Breast epithelium (tissue), 4 donors: ENCODE data around the gene BRINP3. TPM values are rescaled to one million over a fixed set of nuclear protein-coding genes. Genes with fewer than 3 reads are reported as not detected.

Experiments
- DNase-seq, 2 donors: peaks; one replicate each; pipeline ENCODE4 v3.0.0-alpha.2; 2019; ENCODE audit warnings: low spot score in 2 of 2
- H3K27ac ChIP-seq, 2 donors: fragments of 200-600 bp; sonication (generic) in 1 of 2; one replicate each; pipeline ENCODE4 v1.5.1; 2016 to 2019; ENCODE audit warnings: mild to moderate bottlenecking in 1 of 2
- H3K27me3 ChIP-seq, 2 donors: fragments of 200-600 bp; sonication (generic) in 1 of 2; one replicate each; pipeline versions ENCODE4 v1.5.1 to v1.6.0; 2017 to 2019; ENCODE audit warnings: control low read depth in 1 of 2, mild to moderate bottlenecking in 1 of 2
- H3K36me3 ChIP-seq: fragments of 200-600 bp; one replicate; pipeline ENCODE4 v1.5.1; 2019
- H3K4me1 ChIP-seq, 2 donors: fragments of 200-600 bp; sonication (generic); one replicate each; pipeline ENCODE4 v1.5.1; 2016 to 2019; ENCODE audit warnings: control low read depth in 1 of 2
- H3K4me3 ChIP-seq, 3 donors: fragments of 200-600 bp; sonication (generic); 1 replicate in 2 of 3; 2 replicates in 1 of 3; pipeline ENCODE4 v1.5.1; 2016 to 2019; ENCODE audit warnings: mild to moderate bottlenecking in 3 of 3, moderate library complexity in 2 of 3
- H3K9me3 ChIP-seq, 2 donors: fragments of 200-600 bp; sonication (generic) in 1 of 2; one replicate each; pipeline ENCODE4 v1.5.1; 2016 to 2019; ENCODE audit warnings: control low read depth in 1 of 2
- POLR2A ChIP-seq: fragments of 450-650 bp; IDR thresholded peaks from one replicate; pipeline ENCODE4 v1.6.1; 2016; ENCODE audit warnings: antibody characterized with exemption, mild to moderate bottlenecking, moderate library complexity
- POLR2AphosphoS5 ChIP-seq, 3 donors: sonication (generic); formaldehyde crosslinking; IDR thresholded peaks; one replicate each; pipeline ENCODE4 v1.6.1; 2017; ENCODE audit warnings: antibody characterized with exemption in 3 of 3
- intact Hi-C: fragments of 100-400 bp; cut with DNase I; formaldehyde crosslinking; loops from one replicate; pipeline ENCODE4 v1.15.1; 2023; ENCODE audit warnings: low total_unique reads
- total RNA-seq, 3 donors: library from RNA; depleted of rRNA; stranded (reverse); fragments of >200 nt; gene quantifications; one replicate each; pipeline ENCODE4 v1.1.0, GENCODE V29; 2016
- TF ChIP-seq, protein P1 (sequence below), 3 donors: fragments of 450-650 bp; IDR thresholded peaks; one replicate each; pipeline ENCODE4 v1.5.1; 2016 to 2017; ENCODE audit warnings: antibody characterized with exemption in 3 of 3, mild to moderate bottlenecking in 3 of 3, moderate library complexity in 3 of 3

Gene BRINP3
- total RNA-seq, 3 donors from 2014 or later = 0.29 to 3.6 TPM; not detected in 1

DNA sequence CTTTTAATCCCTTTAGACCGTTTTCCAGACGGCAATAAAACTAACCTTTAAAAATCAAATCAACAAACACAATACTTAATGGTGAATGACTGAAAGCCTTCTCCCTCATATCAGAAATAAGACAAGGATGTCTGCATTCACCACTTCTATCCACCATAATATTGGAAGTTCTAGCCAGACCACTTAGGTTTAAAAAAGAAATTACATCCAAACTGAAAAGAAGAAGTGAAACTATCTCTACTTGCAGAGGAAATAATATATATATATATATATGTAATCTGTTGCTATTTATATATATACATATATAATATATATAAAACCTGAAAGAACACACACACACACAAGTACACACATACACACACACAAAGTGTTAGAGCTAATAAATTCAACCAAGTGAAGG is 100.4 kb downstream of the BRINP3 start:
- Histone ChIP-seq H3K4me1 (no peaks in the 10 kb centered on the region), H3K27me3 (no peaks in the 10 kb centered on the region), H3K27ac (no peak overlapping the region), H3K9me3 (no peaks in the 10 kb centered on the region), H3K4me3 (no peak overlapping the region), H3K36me3 (no peaks in the 10 kb centered on the region)
- no peak for TF ChIP-seq POLR2A
- no peak for TF ChIP-seq POLR2AphosphoS5 (IDR thresholded peaks at IDR 0.05)
- TF ChIP-seq, protein P1, sequence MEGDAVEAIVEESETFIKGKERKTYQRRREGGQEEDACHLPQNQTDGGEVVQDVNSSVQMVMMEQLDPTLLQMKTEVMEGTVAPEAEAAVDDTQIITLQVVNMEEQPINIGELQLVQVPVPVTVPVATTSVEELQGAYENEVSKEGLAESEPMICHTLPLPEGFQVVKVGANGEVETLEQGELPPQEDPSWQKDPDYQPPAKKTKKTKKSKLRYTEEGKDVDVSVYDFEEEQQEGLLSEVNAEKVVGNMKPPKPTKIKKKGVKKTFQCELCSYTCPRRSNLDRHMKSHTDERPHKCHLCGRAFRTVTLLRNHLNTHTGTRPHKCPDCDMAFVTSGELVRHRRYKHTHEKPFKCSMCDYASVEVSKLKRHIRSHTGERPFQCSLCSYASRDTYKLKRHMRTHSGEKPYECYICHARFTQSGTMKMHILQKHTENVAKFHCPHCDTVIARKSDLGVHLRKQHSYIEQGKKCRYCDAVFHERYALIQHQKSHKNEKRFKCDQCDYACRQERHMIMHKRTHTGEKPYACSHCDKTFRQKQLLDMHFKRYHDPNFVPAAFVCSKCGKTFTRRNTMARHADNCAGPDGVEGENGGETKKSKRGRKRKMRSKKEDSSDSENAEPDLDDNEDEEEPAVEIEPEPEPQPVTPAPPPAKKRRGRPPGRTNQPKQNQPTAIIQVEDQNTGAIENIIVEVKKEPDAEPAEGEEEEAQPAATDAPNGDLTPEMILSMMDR (IDR thresholded peaks at IDR 0.05) = no peak
- intact Hi-C loops = no loop called here
- no peak for DNase-seq

DNA sequence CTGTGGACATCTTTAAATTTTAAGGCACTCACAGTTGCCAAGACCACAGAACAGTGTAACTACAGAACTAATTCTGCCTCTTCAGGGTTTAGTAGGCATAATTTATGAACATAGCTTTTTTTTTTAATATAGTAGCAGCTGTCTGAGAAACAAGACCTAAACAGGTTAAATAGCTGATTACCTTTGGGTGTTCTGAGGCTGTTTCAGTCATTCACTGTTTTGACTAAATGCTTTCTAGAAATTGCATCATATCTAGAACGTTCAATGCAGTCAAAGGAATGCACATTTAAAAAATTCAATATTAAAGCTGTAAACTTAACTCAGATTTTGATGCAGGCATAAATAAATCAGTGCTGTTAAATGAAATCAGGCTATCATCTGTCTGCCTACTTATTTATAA is 101.6 kb downstream of the BRINP3 start:
- no peak for DNase-seq
- TF ChIP-seq, protein P1 (IDR thresholded peaks at IDR 0.05) = no peak
- TF ChIP-seq POLR2A (no peak), POLR2AphosphoS5 (IDR thresholded peaks at IDR 0.05) (no peak)
- Histone ChIP-seq H3K27me3 (no peaks in the 10 kb centered on the region), H3K4me1 (no peaks in the 10 kb centered on the region), H3K9me3 (no peaks in the 10 kb centered on the region), H3K4me3 (no peak overlapping the region), H3K27ac (no peak overlapping the region), H3K36me3 (no peaks in the 10 kb centered on the region)
- intact Hi-C loops = no loop called here

DNA sequence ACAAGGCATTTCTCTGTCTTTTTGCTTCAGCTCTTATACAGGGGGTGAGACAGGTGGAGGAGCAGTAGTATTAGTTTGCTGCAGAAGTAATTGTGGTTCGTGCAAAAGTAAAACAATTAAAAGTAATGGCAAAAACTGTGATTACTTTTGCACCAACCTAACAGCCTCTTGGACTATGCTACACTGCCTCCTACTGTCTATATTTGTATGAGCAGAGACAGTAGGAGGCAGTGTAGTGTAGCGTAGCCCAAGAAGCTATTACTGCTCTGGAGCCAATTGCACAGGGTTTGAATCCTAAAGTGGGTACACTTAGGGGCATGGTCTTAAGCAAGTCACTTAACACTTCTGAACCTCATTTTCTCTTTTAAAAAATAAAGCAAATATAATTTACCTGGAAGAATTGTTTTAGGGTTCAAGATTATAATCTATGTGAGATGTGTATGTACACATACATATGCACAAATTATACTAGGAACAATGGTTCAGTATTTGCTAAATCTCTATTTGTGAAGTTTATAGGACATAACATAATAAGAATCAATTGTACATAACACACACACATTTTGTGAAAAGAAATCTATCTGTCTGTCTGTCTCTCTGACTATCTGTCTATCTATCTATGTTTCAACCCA is 103.8 kb downstream of the BRINP3 start:
- H3K27ac ChIP-seq = no peak overlapping the region
- H3K27me3 ChIP-seq = no peaks in the 10 kb centered on the region
- no peak overlapping the region for H3K4me3 ChIP-seq
- intact Hi-C loops = loop anchor here (5.0 kb wide), 1 partner anchor 78 kb away; no protein-coding TSS in a partner anchor
- no peak for DNase-seq
- TF ChIP-seq POLR2AphosphoS5 (IDR thresholded peaks at IDR 0.05) (no peak), POLR2A (no peak)
- H3K9me3 ChIP-seq = no peaks in the 10 kb centered on the region
- no peaks in the 10 kb centered on the region for H3K4me1 ChIP-seq
- no peaks in the 10 kb centered on the region for H3K36me3 ChIP-seq

DNA sequence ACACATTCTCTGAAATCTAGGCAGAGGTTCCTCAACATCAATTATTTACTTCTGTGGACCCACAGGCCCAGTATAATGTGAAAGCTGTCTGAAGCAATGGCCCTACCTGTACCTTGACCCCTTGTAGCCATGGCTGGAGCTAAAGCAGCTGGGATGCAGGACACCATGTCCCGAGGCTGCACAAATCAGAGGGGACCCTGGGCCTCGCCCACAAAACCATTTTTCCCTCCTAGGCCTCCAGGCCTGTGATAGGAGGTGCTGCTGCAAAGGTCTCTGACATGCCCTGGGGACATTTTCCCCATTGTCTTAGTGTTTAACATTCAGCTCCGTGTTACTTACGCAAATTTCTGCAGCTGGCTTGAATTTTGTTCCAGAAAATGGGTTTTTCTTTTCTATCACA is 110.5 kb downstream of the BRINP3 start:
- peaks cover 0 to 8% of the 10 kb centered on the region in 2 donors for H3K9me3 ChIP-seq
- no peak overlapping the region for H3K27ac ChIP-seq
- H3K4me1 ChIP-seq = no peaks in the 10 kb centered on the region
- no peak for DNase-seq
- no peaks in the 10 kb centered on the region for H3K36me3 ChIP-seq
- no peak for TF ChIP-seq POLR2A
- no peak for TF ChIP-seq POLR2AphosphoS5 (IDR thresholded peaks at IDR 0.05)
- TF ChIP-seq, protein P1 (IDR thresholded peaks at IDR 0.05) = no peak
- intact Hi-C loops = no loop called here
- no peak overlapping the region for H3K4me3 ChIP-seq
- H3K27me3 ChIP-seq = no peaks in the 10 kb centered on the region

DNA sequence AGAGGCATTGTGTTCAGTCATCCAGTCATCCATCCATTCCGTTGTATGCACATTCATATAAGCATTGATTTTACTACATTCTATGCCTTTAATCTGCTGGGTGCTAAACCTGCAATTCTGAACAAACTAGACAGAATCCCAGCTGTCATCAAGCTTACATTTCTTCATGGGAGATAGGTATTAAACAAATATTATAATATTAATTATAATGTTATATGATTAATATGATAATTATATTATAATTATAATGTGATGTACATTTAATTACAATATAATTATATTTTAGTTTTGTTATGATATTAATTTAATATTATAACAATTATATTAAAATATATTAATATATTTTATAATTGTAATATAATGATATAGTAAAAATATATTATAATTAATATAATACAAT is 112.4 kb downstream of the BRINP3 start:
- intact Hi-C loops = no loop called here
- TF ChIP-seq, protein P1 (IDR thresholded peaks at IDR 0.05) = no peak
- TF ChIP-seq POLR2AphosphoS5 (IDR thresholded peaks at IDR 0.05) (no peak), POLR2A (no peak)
- Histone ChIP-seq H3K4me3 (no peak overlapping the region), H3K27me3 (no peaks in the 10 kb centered on the region), H3K4me1 (no peaks in the 10 kb centered on the region), H3K27ac (no peak overlapping the region), H3K36me3 (no peaks in the 10 kb centered on the region), H3K9me3 (peaks cover 0 to 8% of the 10 kb centered on the region in 2 donors)
- DNase-seq = no peak
